CD4-positive, alpha-beta T cell treated with Interferon alpha-2 for 1 hour (primary cell): ENCODE measurements around the gene FRMD5.

Experiments
- DNase-seq, 2 donors: peaks; one replicate each; pipeline ENCODE4 v3.0.0-alpha.2; 2020 to 2022

FRMD5 gene

DNA sequence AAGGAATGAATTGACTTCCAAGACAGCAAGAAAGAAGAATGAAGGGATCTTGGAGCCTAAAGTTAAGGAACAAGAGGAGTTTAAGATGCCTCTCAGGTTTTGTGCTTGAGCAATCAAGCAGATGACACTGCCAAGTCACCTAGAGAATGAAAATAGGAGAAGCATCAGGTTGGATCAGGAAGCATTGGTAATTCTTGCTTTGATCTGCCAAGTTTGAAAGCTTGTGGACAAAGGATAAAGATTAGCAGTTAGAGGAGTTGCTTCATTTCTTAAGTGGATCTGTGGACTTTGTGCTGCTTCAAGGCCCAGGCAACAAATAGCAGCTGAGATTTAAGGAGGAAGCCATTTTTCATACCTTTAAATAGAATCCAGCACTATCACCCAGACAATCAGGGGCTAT lies 35.6 kb downstream of the FRMD5 start:
- DNase-seq = no peak

DNA sequence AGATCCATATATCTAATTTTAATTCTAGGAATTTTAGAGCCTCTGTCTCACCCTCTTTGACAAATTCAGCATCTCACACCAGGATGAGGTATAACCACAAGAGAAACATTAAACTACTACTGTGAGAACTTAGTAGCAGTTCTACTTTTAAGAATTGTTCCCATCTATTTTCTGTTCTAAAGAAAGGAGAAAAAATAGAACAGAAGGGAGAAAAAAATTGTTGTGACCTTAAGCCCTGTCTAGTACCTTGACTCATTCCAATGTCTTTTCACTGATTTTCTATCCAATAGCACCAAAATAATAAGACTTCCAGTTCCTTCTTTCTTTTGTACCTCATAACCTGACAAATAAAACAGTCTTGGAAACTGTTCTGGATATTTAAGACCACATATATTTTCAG lies 37.0 kb downstream of the FRMD5 start:
- DNase-seq = no peak

- DNase-seq = no peak
Observed at GRCh38 chr15:44157679-44158078, 37.4 kb downstream of the FRMD5 start.

GRCh38 chr15:44153352-44153751 lies 41.7 kb downstream of the FRMD5 start:
- DNase-seq = no peak

DNA sequence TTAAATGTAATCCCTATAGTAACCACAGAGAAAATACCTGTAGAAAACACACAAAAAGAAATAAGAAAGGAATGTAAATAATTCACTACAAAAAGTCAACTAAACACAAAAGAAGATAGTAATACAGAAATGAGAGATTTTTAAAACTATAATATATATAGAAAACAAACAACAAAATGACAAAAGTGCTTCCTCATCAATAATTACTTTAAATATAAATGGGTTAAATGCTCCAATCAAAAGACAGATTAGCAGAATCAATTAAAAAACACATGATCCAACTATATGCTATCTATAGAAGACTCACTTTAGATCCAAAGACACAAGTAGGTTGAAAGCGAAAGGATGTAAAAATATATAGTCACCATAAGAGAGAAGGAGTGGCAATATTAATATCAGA lies 45.8 kb downstream of the FRMD5 start:
- DNase-seq = no peak

- no peak for DNase-seq
Observed at GRCh38 chr15:44148580-44148979, 46.5 kb downstream of the FRMD5 start.

GRCh38 chr15:44147636-44148035 lies 47.4 kb downstream of the FRMD5 start:
- no peak for DNase-seq

GRCh38 chr15:44145495-44145894 lies 49.6 kb downstream of the FRMD5 start:
- DNase-seq = no peak

- no peak for DNase-seq
Observed at GRCh38 chr15:44144992-44145391, 50.1 kb downstream of the FRMD5 start.

- no peak for DNase-seq
Observed at GRCh38 chr15:44144184-44144583, 50.9 kb downstream of the FRMD5 start.

DNA sequence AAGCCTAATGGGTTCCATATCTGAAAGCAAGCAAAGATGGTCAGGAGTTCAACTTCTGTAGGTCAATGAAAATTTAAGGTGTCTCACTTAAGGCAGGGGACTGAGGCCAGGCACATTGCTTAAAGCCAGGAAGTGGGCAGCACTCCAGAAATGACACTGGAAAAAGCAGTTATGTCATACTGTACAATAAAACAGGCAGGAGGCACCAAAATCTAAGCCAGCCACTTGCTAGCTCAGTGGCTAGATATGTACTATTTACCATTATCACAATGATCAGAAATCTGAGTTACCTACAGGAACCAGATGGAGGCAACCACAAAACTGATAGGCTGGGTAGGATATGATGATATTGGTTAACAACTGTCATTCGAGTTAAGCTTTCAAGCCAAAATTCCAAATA lies 57.3 kb downstream of the FRMD5 start:
- no peak for DNase-seq

DNA sequence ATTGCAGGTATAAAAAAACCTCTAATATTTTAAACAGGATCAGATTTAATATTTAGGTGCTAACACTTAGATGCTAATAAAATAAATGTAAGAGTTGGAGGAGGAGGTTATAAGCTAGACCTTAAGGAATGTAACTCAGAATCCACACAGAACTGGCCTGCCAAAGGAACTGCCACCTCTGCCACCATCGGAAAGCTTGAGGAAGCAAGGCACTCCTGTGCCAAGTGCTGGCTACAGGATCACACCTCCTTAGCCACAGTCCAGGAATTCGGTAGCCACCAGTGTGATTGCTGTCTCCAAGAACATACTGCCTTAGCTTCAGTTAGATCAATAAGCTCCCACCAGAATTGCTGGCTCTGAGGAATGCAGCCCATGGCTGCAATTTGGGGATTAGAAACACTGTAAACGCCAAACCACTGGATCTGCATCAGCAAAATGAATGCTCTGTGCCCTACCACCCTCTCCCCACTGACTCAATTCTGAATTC lies 58.0 kb downstream of the FRMD5 start:
- DNase-seq = no peak

DNA sequence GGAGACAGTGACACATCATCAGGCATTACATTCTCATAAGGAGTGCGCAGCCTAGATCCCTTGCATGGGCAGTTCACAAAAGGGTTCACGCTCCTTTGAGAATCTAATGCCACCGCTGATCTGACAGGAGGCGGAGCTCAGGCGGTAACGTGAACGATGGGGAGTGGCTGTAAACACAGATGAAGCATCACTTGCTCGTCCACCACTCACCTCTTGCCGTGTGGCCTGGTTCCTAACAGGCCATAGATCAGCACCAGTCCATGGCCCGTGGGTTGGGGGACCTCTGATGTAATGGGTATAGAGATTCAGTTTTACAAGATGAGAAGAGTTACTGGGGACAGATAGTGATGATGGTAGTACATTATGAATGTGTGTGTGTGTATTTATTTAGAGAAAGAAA lies 63.0 kb downstream of the FRMD5 start:
- no peak for DNase-seq

GRCh38 chr15:44130778-44131177 lies 64.3 kb downstream of the FRMD5 start:
- DNase-seq = no peak

DNA sequence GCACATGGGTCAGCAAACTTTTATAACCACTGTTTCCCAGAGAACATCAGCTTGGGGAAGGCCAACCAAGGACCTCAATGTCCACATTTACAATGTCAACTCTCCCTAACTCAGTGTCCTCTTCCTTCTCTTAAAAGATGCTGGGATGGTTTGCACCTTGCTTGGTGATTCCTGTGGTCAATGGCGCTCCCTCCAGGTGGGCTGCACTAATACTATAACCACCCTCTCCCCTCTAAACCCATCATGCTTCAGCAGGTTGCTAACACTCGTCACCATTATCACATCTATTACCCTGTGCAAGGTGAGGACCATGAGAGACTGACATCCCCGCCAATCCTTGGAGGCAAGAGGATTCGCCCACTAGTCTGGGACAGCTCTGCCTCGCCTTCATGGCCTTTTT lies 65.2 kb downstream of the FRMD5 start:
- DNase-seq = no peak

DNA sequence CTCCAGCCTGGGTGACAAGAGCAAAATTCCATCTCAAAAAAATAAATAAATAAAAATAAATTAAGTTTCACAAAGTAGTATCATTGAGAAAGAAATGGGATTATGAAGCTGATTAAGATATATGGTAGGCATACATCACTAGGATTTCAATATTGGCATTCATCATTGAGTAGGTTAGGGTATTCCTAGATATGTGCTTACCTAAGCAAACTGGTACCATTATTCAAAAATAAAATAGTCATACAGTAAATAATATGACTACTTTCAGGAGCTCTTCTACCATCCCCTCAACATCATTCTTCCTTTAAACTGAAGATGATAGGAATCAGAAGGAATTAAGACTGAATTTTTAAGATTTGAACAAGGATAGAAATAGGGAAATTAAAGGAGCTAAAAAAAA lies 66.6 kb downstream of the FRMD5 start:
- DNase-seq = no peak

- DNase-seq = no peak
Observed at GRCh38 chr15:44125879-44126278, 69.2 kb downstream of the FRMD5 start.

- DNase-seq = no peak
Observed at GRCh38 chr15:44102675-44103254, 92.3 kb downstream of the FRMD5 start.

DNA sequence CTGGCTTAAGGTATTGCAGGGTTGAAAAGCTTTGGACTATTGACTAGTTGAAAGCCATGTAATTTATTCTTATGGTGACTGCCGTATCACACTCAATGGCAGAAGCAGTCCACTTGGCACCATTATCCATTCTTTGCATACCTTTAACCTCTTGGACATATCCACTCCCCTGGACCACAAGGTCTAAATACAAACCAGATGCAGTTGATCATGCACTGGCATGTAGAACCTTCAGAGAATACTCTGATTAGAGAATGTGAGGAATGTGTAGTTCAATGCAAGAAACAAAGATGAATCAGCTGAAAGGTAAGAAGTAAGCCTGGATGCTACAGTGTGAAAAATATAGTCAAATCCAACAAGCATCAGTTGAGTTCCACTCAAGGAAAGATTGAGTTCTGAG lies 93.1 kb downstream of the FRMD5 start:
- no peak for DNase-seq

- DNase-seq = no peak
Observed at GRCh38 chr15:44101286-44101685, 93.8 kb downstream of the FRMD5 start.

DNA sequence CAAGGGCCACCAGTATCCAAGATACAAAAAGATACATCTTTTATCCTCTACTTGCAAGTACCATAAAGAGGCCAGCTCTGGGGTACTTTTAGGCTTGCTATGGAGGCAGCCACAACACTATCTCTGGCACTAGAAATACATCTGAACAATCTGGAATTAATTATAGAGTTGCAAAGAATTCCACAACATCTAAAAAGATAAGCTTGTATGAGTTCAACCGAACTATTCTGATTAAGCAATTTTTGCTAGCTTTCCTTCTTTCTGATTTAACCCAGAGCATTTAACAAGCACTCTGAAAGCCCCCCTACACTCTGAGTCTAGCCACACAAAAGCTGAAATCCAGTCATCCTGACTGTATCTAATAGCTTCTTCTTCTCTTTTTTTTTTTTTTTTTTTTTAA lies 95.4 kb downstream of the FRMD5 start:
- no peak for DNase-seq

DNA sequence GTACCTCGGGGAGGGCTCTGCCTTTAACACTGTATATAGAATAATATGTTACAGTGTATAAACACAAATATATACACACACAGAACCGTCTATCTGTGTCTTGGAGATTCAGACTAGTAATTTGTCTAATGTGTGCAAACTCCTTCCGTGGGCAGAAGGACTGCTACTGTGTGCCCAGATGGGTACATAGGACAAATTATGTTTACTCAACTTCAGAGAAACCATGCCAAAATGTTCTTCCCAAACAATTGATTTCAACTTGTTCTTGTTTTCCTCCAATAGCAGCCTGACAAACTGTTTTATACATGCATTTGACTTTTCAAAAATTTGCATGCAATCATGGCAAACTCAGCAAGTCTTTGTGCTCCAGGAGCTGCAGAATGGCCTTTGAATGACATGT lies 97.5 kb downstream of the FRMD5 start:
- DNase-seq = no peak

- DNase-seq = no peak
Observed at GRCh38 chr15:44096596-44096995, 98.5 kb downstream of the FRMD5 start.

DNA sequence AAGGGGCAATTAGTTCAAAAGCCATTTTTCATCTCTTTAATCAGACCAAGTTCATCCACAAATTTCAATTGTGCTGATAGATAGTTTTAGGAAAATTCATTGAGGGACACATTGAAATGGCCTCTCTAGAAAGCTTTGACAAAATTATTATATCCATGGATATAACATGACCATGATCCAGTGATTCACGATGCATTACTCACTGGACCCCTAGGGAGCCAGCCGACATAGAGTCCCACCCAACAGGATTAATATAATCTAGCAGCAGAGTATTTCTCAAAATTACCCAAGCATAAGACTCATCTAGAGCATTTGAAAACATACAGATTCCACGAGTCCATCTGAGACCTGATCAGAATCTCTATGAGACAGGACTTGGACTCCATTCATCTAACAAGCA lies 100.3 kb downstream of the FRMD5 start:
- no peak for DNase-seq

GRCh38 chr15:44093836-44094235 lies 101.2 kb downstream of the FRMD5 start:
- no peak for DNase-seq

GRCh38 chr15:44092221-44092620 lies 102.8 kb downstream of the FRMD5 start:
- no peak for DNase-seq
